ENCODE results near the gene PCBD2.

DNA sequence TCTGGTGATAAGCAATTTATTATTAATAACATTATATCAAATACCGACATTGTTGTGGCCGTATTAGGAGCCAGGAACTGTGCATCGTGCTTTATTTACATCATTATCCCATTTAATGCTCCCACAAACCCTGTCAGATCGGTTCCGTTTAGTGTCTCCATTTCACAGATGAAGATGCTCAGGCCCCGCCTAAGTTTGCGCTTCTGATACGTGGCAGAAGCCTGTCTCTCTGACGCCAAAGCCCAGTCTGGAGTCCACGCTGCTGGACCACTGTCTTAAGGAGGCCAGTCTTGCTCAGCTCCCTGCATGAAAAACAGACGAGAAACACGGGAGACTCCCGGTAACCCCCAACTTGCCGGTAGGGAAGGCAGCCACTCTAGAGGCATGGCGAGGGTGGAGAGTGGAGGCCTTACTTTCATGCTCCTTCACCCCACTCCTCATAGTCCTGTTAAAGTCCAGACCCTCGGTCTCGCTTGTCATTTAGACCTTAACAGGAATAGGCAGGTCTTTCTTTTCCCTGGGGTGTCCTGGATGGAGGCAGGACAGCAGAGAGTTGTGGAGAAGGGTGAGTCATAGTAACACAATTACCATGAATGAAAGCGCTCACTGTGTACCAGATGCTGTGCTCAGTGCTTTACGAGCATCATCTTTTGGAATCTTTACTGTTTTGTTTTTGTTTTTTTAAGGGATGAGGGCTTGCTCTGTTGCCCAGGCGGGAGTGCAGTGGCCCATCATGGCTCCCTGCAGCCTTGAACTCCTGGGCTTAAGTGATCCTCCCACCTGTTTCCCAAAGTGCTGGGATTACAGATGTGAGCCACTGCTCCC lies 29.9 kb upstream of the PCBD2 start:
- no peak for TF ChIP-seq POLR2A (IDR thresholded peaks at IDR 0.05; ENCODE audit: low read length)
- no peak for TF ChIP-seq GATA1 (IDR thresholded peaks at IDR 0.05; ENCODE audit: low read depth, low read length)

Data from erythroblast (primary cell).